HG02884 (cell line): Measurements from ENCODE around the gene OR56A3.
A peak's percentile ranks its signal among the peaks of the same experiment; 100 is the strongest.
"Not testable (repeated sequence)": the region's sequence is repeated elsewhere in the genome, so short reads cannot be mapped to it uniquely, and the experiment has no call there.

Experiments
- ATAC-seq: cut with Tn5 transposase; IDR thresholded peaks from one replicate; pipeline ENCODE4 v1.9.1; 2021; ENCODE audit warnings: mild to moderate bottlenecking, moderate library complexity; ENCODE audit not compliant: unreplicated experiment

The OR56A3 gene

GRCh38 chr11:5941951-5942350 is at the start of gene OR56A3:
OR56A3 (plus strand) TSS chr11:5942251; CDS start chr11:5947347, 5,096 bp downstream.
- ATAC-seq = no peak

- ATAC-seq = no peak
Observed at GRCh38 chr11:5892908-5893307, 49.1 kb upstream of the OR56A3 start, which contains the start of gene OR52E5. OR52E5 (plus strand) TSS chr11:5893208; CDS start chr11:5900777, 7,569 bp downstream.

- ATAC-seq = no peak
Observed at GRCh38 chr11:5899534-5899933, 42.5 kb upstream of the OR56A3 start.

GRCh38 chr11:5910540-5910939 is 31.5 kb upstream of the OR56A3 start:
- no peak for ATAC-seq

- peak; percentile 92 for ATAC-seq
Observed at GRCh38 chr11:5922749-5923426, 19.2 kb upstream of the OR56A3 start.

GRCh38 chr11:5923427-5923776 is 18.6 kb upstream of the OR56A3 start:
- peak; percentile 39 for ATAC-seq

GRCh38 chr11:5923794-5924193 is 18.3 kb upstream of the OR56A3 start:
- ATAC-seq = no peak

- no peak for ATAC-seq
Observed at GRCh38 chr11:5928271-5928670, 13.8 kb upstream of the OR56A3 start.

GRCh38 chr11:5928811-5929210 is 13.2 kb upstream of the OR56A3 start:
- no peak for ATAC-seq

- no peak for ATAC-seq
Observed at GRCh38 chr11:5929571-5930368, 12.3 kb upstream of the OR56A3 start.

GRCh38 chr11:5930614-5931013 is 11.4 kb upstream of the OR56A3 start:
- no peak for ATAC-seq

- no peak for ATAC-seq
Observed at GRCh38 chr11:5931061-5931460, 11.0 kb upstream of the OR56A3 start.

- ATAC-seq = no peak
Observed at GRCh38 chr11:5932671-5933070, 9.4 kb upstream of the OR56A3 start.

- no peak for ATAC-seq
Observed at GRCh38 chr11:5933116-5933515, 8.9 kb upstream of the OR56A3 start.

GRCh38 chr11:5937868-5938602 is 4.0 kb upstream of the OR56A3 start:
- ATAC-seq = no peak

- ATAC-seq = no peak
Observed at GRCh38 chr11:5938603-5938965, 3.5 kb upstream of the OR56A3 start.

GRCh38 chr11:5940748-5941147 is 1.3 kb upstream of the OR56A3 start:
- ATAC-seq = no peak

- ATAC-seq = no peak
Observed at GRCh38 chr11:5955586-5955985, 13.5 kb downstream of the OR56A3 start.

GRCh38 chr11:5960704-5961320 is 18.8 kb downstream of the OR56A3 start:
- not testable (repeated sequence) for ATAC-seq

GRCh38 chr11:5966958-5967357 is 24.9 kb downstream of the OR56A3 start:
- no peak for ATAC-seq

- no peak for ATAC-seq
Observed at GRCh38 chr11:5967708-5968107, 25.7 kb downstream of the OR56A3 start.
